Stimulated activated naive CD8-positive, alpha-beta T cell treated with anti-CD3 and anti-CD28 coated beads, Interleukin-15, Interleukin-2, amounts not matched to agents 100 ng/mL and 50 ng/mL, for 24 hours (primary cell): ENCODE measurements around the gene N4BP2.
A peak's percentile ranks its signal among the peaks of the same experiment; 100 is the strongest.

Source experiments
- H3K27ac Mint-ChIP-seq: one replicate; pipeline ENCODE4 v1.8.0; 2021; ENCODE audit warnings: mild to moderate bottlenecking, mixed read lengths
- H3K27me3 Mint-ChIP-seq: one replicate; pipeline ENCODE4 v1.8.0; 2021; ENCODE audit warnings: mixed read lengths
- H3K36me3 Mint-ChIP-seq: one replicate; pipeline ENCODE4 v1.8.0; 2021; ENCODE audit warnings: low read depth, mixed read lengths
- H3K4me1 Mint-ChIP-seq: one replicate; pipeline ENCODE4 v1.8.0; 2021; ENCODE audit warnings: low read depth, mixed read lengths
- H3K4me3 Mint-ChIP-seq: one replicate; pipeline ENCODE4 v1.8.0; 2021; ENCODE audit warnings: mild to moderate bottlenecking, mixed read lengths
- H3K9me3 Mint-ChIP-seq: one replicate; pipeline ENCODE4 v1.8.0; 2021; ENCODE audit warnings: mixed read lengths

The N4BP2 gene

DNA sequence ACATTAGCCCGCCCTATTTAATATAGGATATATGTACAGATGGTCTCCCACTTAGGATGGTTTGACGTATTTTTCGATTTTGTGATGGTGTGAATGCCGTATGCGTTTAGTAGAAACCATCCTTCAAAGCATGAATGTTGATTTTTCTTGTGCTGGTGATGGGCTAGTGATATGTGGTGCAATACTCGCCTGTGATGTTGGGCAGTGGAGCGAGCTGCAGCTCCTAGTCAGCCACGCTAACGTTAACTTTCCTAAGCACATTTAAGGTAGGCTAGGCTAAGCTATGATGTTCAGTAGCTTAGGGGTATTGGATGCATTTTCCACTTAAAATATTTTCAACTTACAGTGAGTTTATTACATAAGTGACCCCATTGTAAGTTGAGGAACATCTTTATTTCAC, 103.6 kb downstream of the N4BP2 start:
- no peak overlapping the region for H3K4me3 Mint-ChIP-seq
- no peaks in the 10 kb centered on the region for H3K27me3 Mint-ChIP-seq
- peaks cover 16% of the 10 kb centered on the region for H3K36me3 Mint-ChIP-seq
- H3K9me3 Mint-ChIP-seq, result no peaks in the 10 kb centered on the region
- no peak overlapping the region for H3K27ac Mint-ChIP-seq
- peaks cover 7% of the 10 kb centered on the region for H3K4me1 Mint-ChIP-seq

DNA sequence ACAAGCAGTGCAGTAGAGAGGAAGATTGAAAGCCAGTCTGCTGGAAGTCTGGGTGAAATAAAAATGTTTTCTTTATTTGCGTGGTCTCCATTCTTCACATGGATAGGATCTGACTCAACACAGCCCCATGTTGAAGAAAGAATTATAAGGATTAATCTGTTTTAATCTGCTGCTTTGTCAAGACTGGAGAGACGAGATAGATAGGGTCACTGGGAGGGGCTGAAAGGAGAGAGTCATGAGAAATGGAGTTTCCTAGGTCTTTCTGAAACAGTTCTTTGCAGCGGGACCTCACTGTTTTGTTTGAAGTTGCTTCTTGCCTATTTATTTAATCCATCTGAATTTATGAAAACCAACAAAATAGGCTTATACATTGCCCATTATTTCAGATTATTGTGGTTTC, 107.8 kb downstream of the N4BP2 start:
- Mint-ChIP-seq H3K9me3 (peaks cover 5% of the 10 kb centered on the region), H3K27me3 (no peaks in the 10 kb centered on the region), H3K4me3 (no peak overlapping the region), H3K27ac (no peak overlapping the region), H3K36me3 (peaks cover 32% of the 10 kb centered on the region), H3K4me1 (peaks cover 11% of the 10 kb centered on the region)

DNA sequence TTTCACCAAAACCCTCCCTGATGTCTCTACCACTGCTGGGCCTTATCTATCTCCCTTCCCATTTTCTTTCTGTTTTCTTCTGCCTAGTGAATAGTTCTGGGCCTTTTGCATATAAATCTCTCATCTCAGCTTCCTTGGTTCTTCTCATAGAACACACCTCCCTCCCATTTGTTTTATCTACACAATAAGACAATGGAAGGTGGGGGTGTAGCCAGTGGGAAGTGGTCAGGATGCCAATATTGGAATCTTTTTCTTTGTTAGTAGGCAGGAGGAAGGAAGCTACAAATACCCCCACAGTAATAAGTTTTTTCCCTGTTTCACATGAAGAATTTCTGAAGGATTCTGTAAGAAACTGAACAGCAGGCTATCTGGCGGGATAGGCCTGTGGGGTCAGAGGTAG, 109.3 kb downstream of the N4BP2 start:
- Mint-ChIP-seq H3K27ac (no peak overlapping the region), H3K4me3 (no peak overlapping the region), H3K9me3 (peaks cover 5% of the 10 kb centered on the region), H3K36me3 (peaks cover 29% of the 10 kb centered on the region), H3K4me1 (peaks cover 8% of the 10 kb centered on the region), H3K27me3 (no peaks in the 10 kb centered on the region)

DNA sequence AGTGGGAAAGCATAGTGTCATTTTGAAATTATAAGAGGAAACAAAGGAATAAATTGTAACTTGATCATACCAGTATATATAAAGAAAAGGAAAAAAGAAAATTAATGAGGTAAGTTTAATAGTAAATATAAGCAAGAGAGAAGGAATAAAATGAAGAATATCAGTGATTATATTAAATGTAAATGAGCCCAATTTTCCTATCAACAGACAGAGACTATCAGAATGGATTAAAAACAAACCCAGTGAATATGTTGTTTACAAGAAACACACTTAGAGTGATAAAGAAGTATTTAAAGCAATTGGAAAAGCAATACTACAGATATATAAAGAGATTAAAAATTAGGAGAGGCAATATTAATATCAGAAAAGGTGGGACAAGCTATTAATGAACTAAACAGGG, 111.4 kb downstream of the N4BP2 start:
- Mint-ChIP-seq H3K9me3 (peaks cover 5% of the 10 kb centered on the region), H3K27me3 (no peaks in the 10 kb centered on the region), H3K4me1 (peaks cover 13% of the 10 kb centered on the region), H3K27ac (no peak overlapping the region), H3K4me3 (no peak overlapping the region), H3K36me3 (peaks cover 19% of the 10 kb centered on the region)

DNA sequence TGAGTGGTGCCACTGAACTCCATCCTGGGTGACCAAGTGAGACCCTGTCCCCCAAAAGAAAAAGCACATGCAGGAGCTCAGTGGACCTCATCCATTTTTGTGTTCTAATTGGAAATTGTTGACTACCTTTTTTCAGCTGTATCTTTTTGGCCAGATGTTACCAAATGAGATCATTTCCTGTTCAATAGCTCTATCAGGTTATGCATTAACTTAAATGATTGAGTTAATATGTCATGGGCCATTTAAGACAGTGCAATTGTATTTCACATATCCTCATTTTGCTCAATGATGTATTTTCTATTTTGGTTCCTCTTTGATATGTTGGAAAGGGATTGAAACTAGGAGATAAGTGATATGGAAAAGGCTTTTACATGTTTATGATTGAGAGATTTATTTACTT, 113.9 kb downstream of the N4BP2 start:
- Mint-ChIP-seq H3K4me3 (no peak overlapping the region), H3K36me3 (peaks cover 16% of the 10 kb centered on the region), H3K9me3 (peaks cover 5% of the 10 kb centered on the region), H3K4me1 (peaks cover 25% of the 10 kb centered on the region), H3K27me3 (no peaks in the 10 kb centered on the region), H3K27ac (no peak overlapping the region)

DNA sequence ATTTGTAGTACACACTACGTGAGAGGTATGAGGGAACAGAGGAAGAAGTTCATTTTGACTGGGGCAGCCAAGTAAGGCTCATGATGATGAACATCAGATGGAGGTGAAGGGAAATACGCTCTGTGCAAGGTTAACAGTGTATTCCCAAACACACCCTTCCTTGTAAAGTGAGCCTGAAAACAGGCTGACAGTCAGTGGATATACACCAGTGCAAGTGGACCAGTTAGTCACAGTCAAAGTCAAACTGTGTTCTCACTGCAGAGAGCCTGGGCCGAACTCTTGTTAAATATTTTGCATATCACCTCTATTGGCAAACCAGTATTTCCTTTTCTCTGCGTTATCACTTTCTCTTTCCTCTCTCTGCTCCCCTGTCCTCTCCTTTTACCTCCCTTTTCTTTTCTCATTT, 116.8 kb downstream of the N4BP2 start:
- Mint-ChIP-seq H3K36me3 (no peaks in the 10 kb centered on the region), H3K27ac (peak overlapping the region; percentile 78), H3K27me3 (no peaks in the 10 kb centered on the region), H3K4me3 (peak overlapping the region; percentile 61), H3K9me3 (no peaks in the 10 kb centered on the region), H3K4me1 (peaks cover 21% of the 10 kb centered on the region)

DNA sequence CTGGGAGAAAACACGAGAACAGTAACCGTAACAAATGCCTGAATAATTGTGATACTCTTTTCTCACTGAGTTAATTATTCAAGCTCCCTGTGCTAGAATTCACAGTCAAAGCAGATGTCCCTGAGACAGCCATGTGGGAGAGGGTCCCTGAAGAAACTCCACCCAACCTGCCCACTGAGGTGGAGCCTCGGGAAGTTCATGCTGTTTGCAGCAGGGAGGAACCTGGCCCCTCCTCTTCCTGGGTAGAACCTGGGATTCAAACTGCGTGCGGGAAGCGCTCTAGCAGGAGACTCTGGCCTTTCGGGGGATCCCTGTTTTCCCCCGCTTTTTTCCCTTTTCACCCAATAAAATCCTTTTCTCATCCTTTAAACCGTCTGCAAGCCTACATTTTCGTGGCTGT, 120.0 kb downstream of the N4BP2 start:
- H3K27me3 Mint-ChIP-seq, result no peaks in the 10 kb centered on the region
- H3K4me1 Mint-ChIP-seq, result peaks cover 35% of the 10 kb centered on the region
- H3K36me3 Mint-ChIP-seq, result no peaks in the 10 kb centered on the region
- no peak overlapping the region for H3K27ac Mint-ChIP-seq
- no peak overlapping the region for H3K4me3 Mint-ChIP-seq
- no peaks in the 10 kb centered on the region for H3K9me3 Mint-ChIP-seq

DNA sequence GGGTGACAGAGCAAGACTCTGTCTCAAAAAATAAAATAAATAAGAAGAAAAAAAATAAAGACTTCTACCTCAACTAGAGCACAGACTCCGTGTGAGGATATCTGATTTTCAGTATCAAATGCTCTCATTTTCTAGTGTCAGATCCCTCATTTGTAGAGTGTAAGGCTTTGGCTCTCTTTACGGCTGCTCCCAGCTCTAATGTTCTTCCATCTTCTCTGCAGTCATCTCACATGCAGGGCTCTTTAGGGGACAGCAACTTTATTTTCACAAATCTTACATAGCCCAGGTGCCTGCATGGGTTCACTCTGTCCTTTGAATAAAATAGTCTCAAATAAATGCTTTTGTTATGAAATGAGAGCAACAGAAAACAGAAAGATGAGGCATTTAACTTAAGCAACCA, 120.9 kb downstream of the N4BP2 start:
- H3K4me3 Mint-ChIP-seq, result no peak overlapping the region
- no peaks in the 10 kb centered on the region for H3K36me3 Mint-ChIP-seq
- no peaks in the 10 kb centered on the region for H3K9me3 Mint-ChIP-seq
- H3K27me3 Mint-ChIP-seq, result no peaks in the 10 kb centered on the region
- no peak overlapping the region for H3K27ac Mint-ChIP-seq
- H3K4me1 Mint-ChIP-seq, result peaks cover 41% of the 10 kb centered on the region

DNA sequence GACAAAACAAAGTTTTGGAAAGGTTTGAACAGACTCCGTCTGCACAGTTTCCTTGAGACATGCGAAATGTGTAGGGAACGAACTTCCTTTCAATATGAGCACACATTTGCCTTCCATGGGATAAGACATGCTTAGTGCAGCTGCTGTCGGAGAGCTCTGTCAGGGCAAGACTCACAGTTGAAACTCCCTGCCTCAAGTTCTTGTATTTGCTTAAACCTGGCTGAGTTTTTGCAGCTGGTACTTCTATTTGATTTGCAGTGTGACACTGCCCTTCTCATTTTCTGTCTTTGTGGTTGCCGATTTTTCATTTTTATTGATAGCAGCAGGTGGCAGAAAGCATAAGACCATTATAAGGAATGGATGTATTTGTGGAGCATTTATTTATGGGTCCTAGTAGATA, 122.0 kb downstream of the N4BP2 start:
- H3K27ac Mint-ChIP-seq, result no peak overlapping the region
- H3K4me3 Mint-ChIP-seq, result no peak overlapping the region
- H3K4me1 Mint-ChIP-seq, result peaks cover 38% of the 10 kb centered on the region
- no peaks in the 10 kb centered on the region for H3K36me3 Mint-ChIP-seq
- H3K9me3 Mint-ChIP-seq, result no peaks in the 10 kb centered on the region
- no peaks in the 10 kb centered on the region for H3K27me3 Mint-ChIP-seq

DNA sequence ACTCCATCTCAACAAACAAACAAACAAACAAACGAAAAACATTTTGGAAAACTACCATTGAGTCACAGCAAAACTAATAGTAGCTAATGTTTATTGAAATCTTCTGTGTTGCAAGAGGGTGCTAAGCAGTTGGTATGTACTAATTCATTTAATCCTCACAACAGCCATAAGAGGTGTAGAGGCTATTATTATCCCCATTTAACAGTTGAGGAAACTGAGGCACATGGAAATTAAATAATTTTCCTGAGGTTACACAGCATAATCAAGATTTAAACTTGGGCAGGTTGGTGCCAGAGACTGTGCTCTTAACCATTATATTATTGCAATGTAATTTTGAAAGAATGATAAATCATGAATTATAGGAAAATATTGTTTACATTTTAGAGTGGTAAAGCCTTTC, 122.7 kb downstream of the N4BP2 start:
- Mint-ChIP-seq H3K4me3 (no peak overlapping the region), H3K27ac (no peak overlapping the region), H3K9me3 (no peaks in the 10 kb centered on the region), H3K4me1 (peaks cover 39% of the 10 kb centered on the region), H3K27me3 (no peaks in the 10 kb centered on the region), H3K36me3 (no peaks in the 10 kb centered on the region)

DNA sequence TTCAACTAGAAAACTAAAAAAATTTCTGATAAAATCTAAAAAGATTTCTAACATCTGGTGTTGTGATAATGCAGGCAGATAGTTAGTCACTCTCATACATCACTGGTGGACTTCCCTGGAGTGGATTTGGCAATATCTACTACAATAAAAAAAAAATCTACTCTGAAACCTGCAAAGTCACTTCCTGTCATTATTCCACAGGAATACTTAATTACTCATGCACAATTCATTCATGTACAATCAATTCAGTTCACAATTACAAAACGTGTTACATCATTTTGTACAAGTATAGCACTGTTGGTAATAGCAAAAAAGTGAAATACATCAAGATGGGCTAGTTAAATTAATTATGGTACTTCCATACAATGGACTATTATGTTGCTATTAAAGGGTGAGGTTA, 123.7 kb downstream of the N4BP2 start:
- no peaks in the 10 kb centered on the region for H3K9me3 Mint-ChIP-seq
- H3K36me3 Mint-ChIP-seq, result no peaks in the 10 kb centered on the region
- no peaks in the 10 kb centered on the region for H3K27me3 Mint-ChIP-seq
- H3K4me3 Mint-ChIP-seq, result no peak overlapping the region
- no peak overlapping the region for H3K27ac Mint-ChIP-seq
- peaks cover 46% of the 10 kb centered on the region for H3K4me1 Mint-ChIP-seq

DNA sequence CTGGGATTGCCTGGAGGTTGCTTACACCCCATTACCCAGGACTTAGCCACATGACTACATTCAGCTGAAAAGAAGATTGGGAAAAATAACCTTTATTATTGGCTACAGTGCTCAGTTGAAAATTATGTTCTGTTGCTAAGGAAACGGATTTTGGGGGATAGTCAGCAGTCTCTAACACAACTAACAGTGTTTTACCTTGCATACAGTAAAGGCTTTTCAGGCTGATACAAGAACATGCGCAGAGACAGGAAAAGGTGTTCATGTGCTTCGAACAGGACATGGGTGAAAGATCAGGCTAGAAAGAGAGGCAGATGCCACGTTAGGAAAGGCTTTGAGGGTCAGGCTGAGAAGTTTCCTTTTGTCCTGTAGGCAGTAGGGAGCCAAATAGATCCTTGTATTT, 125.4 kb downstream of the N4BP2 start:
- H3K4me3 Mint-ChIP-seq, result no peak overlapping the region

DNA sequence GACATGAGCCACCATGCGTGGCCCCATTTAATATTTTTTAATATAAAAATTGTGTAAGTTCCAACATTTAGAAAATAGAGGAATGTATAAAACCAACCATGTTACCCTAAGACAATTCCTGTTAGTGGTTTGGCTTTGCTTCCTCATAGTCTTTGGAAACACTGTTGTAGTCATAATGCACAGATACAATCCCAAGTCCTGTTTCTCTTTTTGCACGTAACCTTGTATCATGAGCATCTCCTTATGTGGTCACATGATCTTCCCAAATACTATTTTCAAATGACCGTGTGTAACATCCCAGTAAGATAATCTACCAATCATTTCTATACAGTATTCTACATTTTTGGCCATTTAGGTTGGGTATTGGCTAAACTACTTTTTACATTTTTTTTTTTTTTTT, 126.3 kb downstream of the N4BP2 start:
- no peaks in the 10 kb centered on the region for H3K9me3 Mint-ChIP-seq
- peaks cover 68% of the 10 kb centered on the region for H3K4me1 Mint-ChIP-seq
- no peak overlapping the region for H3K4me3 Mint-ChIP-seq
- H3K27ac Mint-ChIP-seq, result no peak overlapping the region
- no peaks in the 10 kb centered on the region for H3K27me3 Mint-ChIP-seq
- H3K36me3 Mint-ChIP-seq, result no peaks in the 10 kb centered on the region

More for the DNA sequence above, 125.4 kb downstream of the N4BP2 start:
- peaks cover 60% of the 10 kb centered on the region for H3K4me1 Mint-ChIP-seq
- H3K27ac Mint-ChIP-seq, result no peak overlapping the region
- H3K36me3 Mint-ChIP-seq, result no peaks in the 10 kb centered on the region
- H3K27me3 Mint-ChIP-seq, result no peaks in the 10 kb centered on the region
- no peaks in the 10 kb centered on the region for H3K9me3 Mint-ChIP-seq

DNA sequence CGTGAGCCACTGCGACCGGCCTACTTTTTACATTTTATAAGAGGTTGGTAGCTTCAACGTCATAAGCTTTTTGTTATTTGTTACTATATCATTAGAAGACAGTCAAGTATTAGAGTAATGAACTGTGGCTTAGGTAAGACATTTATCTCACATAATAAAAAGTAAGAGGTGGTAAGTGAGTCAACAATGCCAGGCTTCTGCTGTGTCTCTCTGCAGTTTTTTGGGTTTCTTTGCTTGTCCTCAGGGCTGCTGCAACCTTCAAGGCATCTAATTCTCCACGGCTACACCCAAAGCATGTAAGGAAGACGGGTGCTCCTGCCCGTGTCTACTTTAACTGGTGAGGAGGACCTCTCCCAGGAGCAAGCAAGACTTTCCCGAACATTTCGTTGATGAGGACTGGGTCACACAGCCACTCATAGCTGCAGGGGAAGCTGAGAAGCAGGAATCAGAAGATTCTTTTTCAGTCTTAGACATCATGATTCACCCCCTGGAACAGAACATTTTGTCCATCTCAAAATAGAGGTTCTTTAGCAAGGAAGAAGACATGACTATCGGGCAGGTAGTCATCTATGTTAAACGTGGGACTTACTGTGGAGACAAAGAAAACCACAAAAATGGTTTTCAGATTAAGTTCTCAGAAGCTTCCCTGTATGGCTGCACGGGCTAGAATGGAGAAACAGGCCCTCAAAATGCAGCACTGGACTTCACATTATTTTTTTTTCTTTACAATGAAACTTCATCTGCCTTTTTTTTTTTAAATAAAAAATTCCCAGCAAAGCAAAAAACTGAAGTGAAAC, 127.2 kb downstream of the N4BP2 start:
- H3K4me1 Mint-ChIP-seq, result peaks cover 73% of the 10 kb centered on the region
- H3K27ac Mint-ChIP-seq, result peak overlapping the region; percentile 90

DNA sequence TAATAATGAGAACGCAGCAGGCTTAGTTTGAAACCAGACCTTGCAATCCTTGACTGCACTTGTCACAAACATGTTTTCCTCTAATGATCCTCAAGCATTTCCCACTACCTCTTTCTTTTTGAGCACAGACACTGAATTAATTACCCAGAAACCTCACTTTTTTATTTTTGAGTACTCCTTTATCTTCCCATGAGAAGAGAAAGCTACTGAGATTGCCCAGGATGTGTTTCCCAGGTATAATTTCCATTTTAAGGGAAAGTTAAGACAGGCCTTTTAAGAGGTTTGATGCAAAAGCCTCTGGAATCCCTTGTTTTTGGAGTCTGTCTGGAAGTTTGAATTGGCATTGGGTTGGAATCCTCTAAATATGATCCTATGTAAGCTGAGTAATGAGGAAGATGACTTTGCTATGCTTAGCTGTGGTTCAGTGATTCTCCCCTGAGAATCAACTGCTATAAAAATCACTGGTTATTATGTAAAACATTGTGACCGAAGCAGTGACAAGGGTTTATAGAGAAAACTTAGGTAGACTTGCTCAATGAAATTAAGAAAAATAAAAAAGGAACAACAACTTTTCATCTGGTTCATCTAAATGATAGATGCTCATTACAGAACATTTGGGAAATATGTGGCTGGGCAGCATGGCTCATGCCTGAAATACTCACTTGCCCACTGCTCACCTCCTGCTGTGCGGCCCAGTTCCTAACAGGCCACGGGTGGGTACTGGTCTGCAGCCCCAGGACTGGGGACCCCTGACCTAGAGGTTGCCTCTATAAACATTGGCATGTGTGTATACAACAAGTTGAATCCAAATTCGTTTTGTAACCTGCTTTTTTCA, 129.4 kb downstream of the N4BP2 start:
- H3K27me3 Mint-ChIP-seq, result no peaks in the 10 kb centered on the region
- H3K9me3 Mint-ChIP-seq, result no peaks in the 10 kb centered on the region
- no peaks in the 10 kb centered on the region for H3K36me3 Mint-ChIP-seq
- H3K4me3 Mint-ChIP-seq, result no peak overlapping the region
- peak overlapping the region; percentile 71 for H3K27ac Mint-ChIP-seq
- H3K4me1 Mint-ChIP-seq, result peaks cover 83% of the 10 kb centered on the region

More for the DNA sequence above, 127.2 kb downstream of the N4BP2 start:
- no peaks in the 10 kb centered on the region for H3K27me3 Mint-ChIP-seq
- no peaks in the 10 kb centered on the region for H3K36me3 Mint-ChIP-seq
- peak overlapping the region; percentile 52 for H3K4me3 Mint-ChIP-seq
- no peaks in the 10 kb centered on the region for H3K9me3 Mint-ChIP-seq
